WERI-Rb-1 (cell line): ENCODE results near the gene SLC9A6.

Experiments
- DNase-seq: peaks from one replicate; pipeline ENCODE4 v3.0.0-alpha.2; 2020
- H3K27ac ChIP-seq: fragments of 250-450 bp; sonication (Bioruptor Pico); 2 replicates; pipeline ENCODE4 v1.5.1; 2020; ENCODE audit warnings: mild to moderate bottlenecking, moderate library complexity
- H3K27me3 ChIP-seq: fragments of 250-450 bp; sonication (Bioruptor Pico); 2 replicates; pipeline ENCODE4 v1.5.1; 2021; ENCODE audit warnings: mild to moderate bottlenecking, low read depth, moderate library complexity; ENCODE audit not compliant: insufficient read depth, severe bottlenecking
- H3K36me3 ChIP-seq: fragments of 250-450 bp; sonication (Bioruptor Pico); 2 replicates; pipeline ENCODE4 v1.5.1; 2020; ENCODE audit warnings: mild to moderate bottlenecking, moderate library complexity
- H3K4me3 ChIP-seq: 2 replicates; pipeline ENCODE4 v1.5.1; 2011; ENCODE audit warnings: low read depth, mild to moderate bottlenecking, control low read depth, low read length
- H3K9me3 ChIP-seq: fragments of 250-450 bp; sonication (Bioruptor Pico); 2 replicates; pipeline ENCODE4 v1.5.1; 2021; ENCODE audit warnings: mild to moderate bottlenecking, moderate library complexity; ENCODE audit not compliant: severe bottlenecking
- CTCF ChIP-seq: IDR thresholded peaks from 2 replicates; pipeline ENCODE4 v1.5.1; 2011; ENCODE audit warnings: low read depth, mild to moderate bottlenecking, control low read depth, inconsistent platforms, low read length

SLC9A6 gene

GRCh38 chrX:136019226-136019625 lies 34.0 kb downstream of the SLC9A6 start:
- H3K27me3 ChIP-seq: peaks cover 5% of the 10 kb centered on the region
- no peak for TF ChIP-seq CTCF
- H3K4me3 ChIP-seq: no peak overlapping the region

GRCh38 chrX:136021160-136021559 lies 35.9 kb downstream of the SLC9A6 start:
- Histone ChIP-seq H3K27me3 (no peaks in the 10 kb centered on the region), H3K4me3 (no peak overlapping the region), H3K36me3 (no peaks in the 10 kb centered on the region), H3K9me3 (no peaks in the 10 kb centered on the region), H3K27ac (no peak overlapping the region)
- no peak for DNase-seq
- TF ChIP-seq CTCF: no peak

More at GRCh38 chrX:136019226-136019625, 34.0 kb downstream of the SLC9A6 start:
- no peak for DNase-seq
- Histone ChIP-seq H3K36me3 (no peaks in the 10 kb centered on the region), H3K9me3 (no peaks in the 10 kb centered on the region), H3K27ac (no peak overlapping the region)

GRCh38 chrX:136021903-136022302 lies 36.7 kb downstream of the SLC9A6 start:
- Histone ChIP-seq H3K9me3 (no peaks in the 10 kb centered on the region), H3K36me3 (no peaks in the 10 kb centered on the region), H3K27me3 (no peaks in the 10 kb centered on the region), H3K4me3 (no peak overlapping the region), H3K27ac (no peak overlapping the region)
- no peak for TF ChIP-seq CTCF
- no peak for DNase-seq

- Histone ChIP-seq H3K4me3 (no peak overlapping the region), H3K36me3 (no peaks in the 10 kb centered on the region), H3K27me3 (no peaks in the 10 kb centered on the region), H3K27ac (no peak overlapping the region), H3K9me3 (no peaks in the 10 kb centered on the region)
- TF ChIP-seq CTCF: no peak
- no peak for DNase-seq
These were observed 39.9 kb downstream of the SLC9A6 start for GRCh38 chrX:136025091-136025490.

GRCh38 chrX:136028383-136028984 lies 43.2 kb downstream of the SLC9A6 start:
- Histone ChIP-seq H3K27me3 (no peaks in the 10 kb centered on the region), H3K4me3 (no peak overlapping the region), H3K27ac (no peak overlapping the region), H3K36me3 (no peaks in the 10 kb centered on the region), H3K9me3 (no peaks in the 10 kb centered on the region)
- DNase-seq: no peak
- peak; percentile 25; the same call in 1 of the 2 replicates for TF ChIP-seq CTCF

- no peaks in the 10 kb centered on the region for H3K36me3 ChIP-seq
- no peak for TF ChIP-seq CTCF
These were observed 44.5 kb downstream of the SLC9A6 start for GRCh38 chrX:136029766-136030165.

More at GRCh38 chrX:136029766-136030165, 44.5 kb downstream of the SLC9A6 start:
- Histone ChIP-seq H3K27me3 (no peaks in the 10 kb centered on the region), H3K27ac (no peak overlapping the region), H3K4me3 (no peak overlapping the region), H3K9me3 (no peaks in the 10 kb centered on the region)
- DNase-seq: no peak
